Endothelial cell (in vitro differentiated cells): ENCODE data around the gene TTC39B. TPM values are rescaled to one million over a fixed set of nuclear protein-coding genes. Genes with fewer than 3 reads are reported as not detected.
A peak's percentile ranks its signal among the peaks of the same experiment; 100 is the strongest.

Source experiments
- DNase-seq: peaks from one replicate; pipeline ENCODE4 v3.0.0; 2021; ENCODE audit warnings: low spot score
- H3K27ac Mint-ChIP-seq: one replicate; pipeline ENCODE4 v1.8.0; 2021; ENCODE audit warnings: mixed read lengths, inconsistent platforms; ENCODE audit not compliant: unreplicated experiment
- H3K27me3 Mint-ChIP-seq: one replicate; pipeline ENCODE4 v1.8.0; 2021; ENCODE audit warnings: mild to moderate bottlenecking, moderate library complexity, mixed read lengths, inconsistent platforms; ENCODE audit not compliant: unreplicated experiment
- H3K36me3 Mint-ChIP-seq: one replicate; pipeline ENCODE4 v1.8.0; 2021; ENCODE audit warnings: mild to moderate bottlenecking, low read depth, mixed read lengths, inconsistent platforms; ENCODE audit not compliant: unreplicated experiment
- H3K4me1 Mint-ChIP-seq: one replicate; pipeline ENCODE4 v1.8.0; 2021; ENCODE audit warnings: mild to moderate bottlenecking, mixed read lengths, inconsistent platforms; ENCODE audit not compliant: unreplicated experiment
- H3K4me3 Mint-ChIP-seq: one replicate; pipeline ENCODE4 v1.8.0; 2021; ENCODE audit warnings: mild to moderate bottlenecking, mixed read lengths, inconsistent platforms; ENCODE audit not compliant: unreplicated experiment
- H3K9me3 Mint-ChIP-seq: one replicate; pipeline ENCODE4 v1.8.0; 2021; ENCODE audit warnings: mixed read lengths, inconsistent platforms; ENCODE audit not compliant: unreplicated experiment
- CTCF ChIP-seq: fragments of 200-600 bp; sonication (generic); IDR thresholded peaks from one replicate; pipeline ENCODE4 v1.5.0; 2021; ENCODE audit warnings: antibody characterized with exemption; ENCODE audit not compliant: unreplicated experiment
- total RNA-seq: library from RNA; stranded (reverse); fragmentation: NEBNext Ultra II Directional; extraction: Animal tissue kit (Norgen Biotek cat#: 25700); gene quantifications from one replicate; pipeline ENCODE4 v1.2.1, GENCODE V29; 2021; ENCODE audit not compliant: unreplicated experiment

The TTC39B gene
- total RNA-seq, 1 donor from 2014 or later, result 10.3 TPM

- H3K9me3 Mint-ChIP-seq, result no peaks in the 10 kb centered on the region
- no peaks in the 10 kb centered on the region for H3K36me3 Mint-ChIP-seq
- no peak overlapping the region for H3K4me3 Mint-ChIP-seq
- peaks cover 1% of the 10 kb centered on the region for H3K27me3 Mint-ChIP-seq
- H3K27ac Mint-ChIP-seq, result no peak overlapping the region
- peaks cover 9% of the 10 kb centered on the region for H3K4me1 Mint-ChIP-seq
- DNase-seq, result no peak
- no peak for TF ChIP-seq CTCF
These were observed 169.9 kb downstream of the TTC39B start for GRCh38 chr9:15137089-15137488.

GRCh38 chr9:15136646-15137045, 170.4 kb downstream of the TTC39B start:
- Mint-ChIP-seq H3K27ac (no peak overlapping the region), H3K4me1 (peaks cover 9% of the 10 kb centered on the region), H3K27me3 (peaks cover 2% of the 10 kb centered on the region), H3K4me3 (no peak overlapping the region), H3K36me3 (no peaks in the 10 kb centered on the region), H3K9me3 (no peaks in the 10 kb centered on the region)
- TF ChIP-seq CTCF, result no peak
- no peak for DNase-seq

GRCh38 chr9:15135164-15135792, 171.7 kb downstream of the TTC39B start:
- H3K27me3 Mint-ChIP-seq, result peaks cover 2% of the 10 kb centered on the region
- peaks cover 9% of the 10 kb centered on the region for H3K4me1 Mint-ChIP-seq
- H3K36me3 Mint-ChIP-seq, result no peaks in the 10 kb centered on the region
- no peaks in the 10 kb centered on the region for H3K9me3 Mint-ChIP-seq
- peak; percentile 83 for TF ChIP-seq CTCF
- no peak overlapping the region for H3K27ac Mint-ChIP-seq
- DNase-seq, result peak; percentile 65
- H3K4me3 Mint-ChIP-seq, result no peak overlapping the region

- no peak for DNase-seq
- no peak for TF ChIP-seq CTCF
These were observed 173.5 kb downstream of the TTC39B start for GRCh38 chr9:15133488-15133887.

GRCh38 chr9:15132091-15132490, 174.9 kb downstream of the TTC39B start:
- Mint-ChIP-seq H3K36me3 (peaks cover 3% of the 10 kb centered on the region), H3K9me3 (no peaks in the 10 kb centered on the region), H3K27me3 (peaks cover 3% of the 10 kb centered on the region), H3K4me3 (no peak overlapping the region), H3K4me1 (peaks cover 6% of the 10 kb centered on the region), H3K27ac (no peak overlapping the region)
- DNase-seq, result no peak
- no peak for TF ChIP-seq CTCF

More at GRCh38 chr9:15133488-15133887, 173.5 kb downstream of the TTC39B start:
- Mint-ChIP-seq H3K36me3 (no peaks in the 10 kb centered on the region), H3K4me1 (peaks cover 6% of the 10 kb centered on the region), H3K4me3 (no peak overlapping the region), H3K9me3 (no peaks in the 10 kb centered on the region), H3K27ac (no peak overlapping the region), H3K27me3 (peaks cover 2% of the 10 kb centered on the region)
